Head of caudate nucleus (tissue), 42 donors: ENCODE measurements around the gene LELP1.

Experiments
- DNase-seq, 42 donors: peaks; one replicate each; pipeline versions ENCODE4 v3.0.0 to v3.0.0-alpha.2; 2020 to 2021; ENCODE audit warnings: mixed read lengths in 7 of 42
- intact Hi-C: fragments of 100-400 bp; cut with DNase I; formaldehyde crosslinking; loops from one replicate; pipeline ENCODE4 v1.15.0; 2022

LELP1 gene

GRCh38 chr1:153223040-153223891, 20.0 kb downstream of the LELP1 start:
- DNase-seq = peak; percentile 49 to 90 (median 76)
- intact Hi-C loops = loop anchor here (10.0 kb wide), 2 partner anchors 348 to 568 kb away; partner anchors contain the start of gene SMCP

- intact Hi-C loops = loop anchor here (10.0 kb wide), 2 partner anchors 353 to 573 kb away; partner anchors contain the start of gene SMCP
- no peak for DNase-seq
These were observed 24.6 kb downstream of the LELP1 start for GRCh38 chr1:153227810-153228209.

- intact Hi-C loops = loop anchor here (10.0 kb wide), 2 partner anchors 354 to 574 kb away; partner anchors contain the start of gene SMCP
- DNase-seq = no peak
These were observed 25.3 kb downstream of the LELP1 start for GRCh38 chr1:153228491-153228890.

GRCh38 chr1:153229076-153229829, 26.0 kb downstream of the LELP1 start:
- DNase-seq = peak in 23 of 42 donors; percentile 11 to 68 (median 31)
- intact Hi-C loops = loop anchor here (10.0 kb wide), 2 partner anchors 354 to 574 kb away; partner anchors contain the start of gene SMCP

- intact Hi-C loops = no loop called here
- no peak for DNase-seq
These were observed 28.1 kb downstream of the LELP1 start for GRCh38 chr1:153231363-153231762.

- DNase-seq = no peak
- intact Hi-C loops = no loop called here
These were observed 28.6 kb downstream of the LELP1 start for GRCh38 chr1:153231785-153232184.

GRCh38 chr1:153232553-153232952, 29.3 kb downstream of the LELP1 start:
- intact Hi-C loops = no loop called here
- no peak for DNase-seq

- DNase-seq = no peak
These were observed 30.2 kb downstream of the LELP1 start for GRCh38 chr1:153233448-153233847.

GRCh38 chr1:153238527-153238926, 35.3 kb downstream of the LELP1 start:
- intact Hi-C loops = no loop called here
- no peak for DNase-seq

More at GRCh38 chr1:153233448-153233847, 30.2 kb downstream of the LELP1 start:
- intact Hi-C loops = no loop called here

- intact Hi-C loops = no loop called here
- no peak for DNase-seq
These were observed 38.9 kb downstream of the LELP1 start for GRCh38 chr1:153242160-153242559.

- intact Hi-C loops = no loop called here
These were observed 42.2 kb downstream of the LELP1 start for GRCh38 chr1:153245466-153245865.

GRCh38 chr1:153246018-153246417, 42.8 kb downstream of the LELP1 start:
- intact Hi-C loops = no loop called here
- DNase-seq = no peak

More at GRCh38 chr1:153245466-153245865, 42.2 kb downstream of the LELP1 start:
- no peak for DNase-seq

GRCh38 chr1:153246825-153247224, 43.6 kb downstream of the LELP1 start:
- no peak for DNase-seq
- intact Hi-C loops = no loop called here

- intact Hi-C loops = no loop called here
- DNase-seq = no peak
These were observed 45.1 kb downstream of the LELP1 start for GRCh38 chr1:153248176-153248879.

- DNase-seq = no peak
- intact Hi-C loops = no loop called here
These were observed 46.9 kb downstream of the LELP1 start for GRCh38 chr1:153250166-153250565.

GRCh38 chr1:153251087-153251486, 47.9 kb downstream of the LELP1 start:
- no peak for DNase-seq
- intact Hi-C loops = no loop called here

GRCh38 chr1:153251562-153251961, 48.3 kb downstream of the LELP1 start:
- intact Hi-C loops = no loop called here
- no peak for DNase-seq

GRCh38 chr1:153251988-153252387, 48.8 kb downstream of the LELP1 start:
- DNase-seq = no peak
- intact Hi-C loops = no loop called here

- DNase-seq = no peak
These were observed 49.8 kb downstream of the LELP1 start for GRCh38 chr1:153253076-153253475.

More at GRCh38 chr1:153253076-153253475, 49.8 kb downstream of the LELP1 start:
- intact Hi-C loops = no loop called here
